Measurements from ENCODE around the gene BRD1. TPM values are rescaled to one million over a fixed set of nuclear protein-coding genes. Genes with fewer than 3 reads are reported as not detected.
A peak's percentile ranks its signal among the peaks of the same experiment; 100 is the strongest.

Gene BRD1
- total and polyA plus RNA-seq, 4 donors = 16.6 to 51.5 (median 28.1) TPM

GRCh38 chr22:49769691-49770546 is 57.8 kb downstream of the BRD1 start:
- Histone ChIP-seq H3K9ac (ENCODE audit: insufficient read depth in 1 of 2, low read length in 2 of 2) (no peak overlapping the region), H3K4me1 (ENCODE audit: control insufficient read depth in 5 of 5, insufficient read depth in 5 of 5, low read length in 5 of 5) (peaks cover 0 to 15% (median 4%) of the 10 kb centered on the region in 5 donors), H3K9me3 (ENCODE audit: control insufficient read depth in 4 of 4, insufficient read depth in 3 of 4, low read length in 3 of 4) (peaks cover 0 to 6% (median 2%) of the 10 kb centered on the region in 4 donors), H3K27me3 (ENCODE audit: control insufficient read depth in 3 of 3, insufficient read depth in 3 of 3, low read length in 2 of 3) (no peaks in the 10 kb centered on the region), H3K27ac (ENCODE audit: low read depth in 1 of 2, low read length in 1 of 2) (no peak overlapping the region), H3K36me3 (ENCODE audit: control insufficient read depth in 4 of 4, insufficient read depth in 4 of 4, low read length in 4 of 4) (peaks cover 5 to 19% (median 6%) of the 10 kb centered on the region in 4 donors), H3K4me3 (no peak overlapping the region)
- DNase-seq = no peak
- WGBS, 2 donors = 81 to 83% methylated on average over 22 of the region's 22 CpGs
- ATAC-seq (ENCODE audit: insufficient read depth, low FRiP score) = no peak
- TF ChIP-seq CTCF (IDR thresholded peaks at IDR 0.05; ENCODE audit: control extremely low read depth, extremely low read depth) = no peak

DNA sequence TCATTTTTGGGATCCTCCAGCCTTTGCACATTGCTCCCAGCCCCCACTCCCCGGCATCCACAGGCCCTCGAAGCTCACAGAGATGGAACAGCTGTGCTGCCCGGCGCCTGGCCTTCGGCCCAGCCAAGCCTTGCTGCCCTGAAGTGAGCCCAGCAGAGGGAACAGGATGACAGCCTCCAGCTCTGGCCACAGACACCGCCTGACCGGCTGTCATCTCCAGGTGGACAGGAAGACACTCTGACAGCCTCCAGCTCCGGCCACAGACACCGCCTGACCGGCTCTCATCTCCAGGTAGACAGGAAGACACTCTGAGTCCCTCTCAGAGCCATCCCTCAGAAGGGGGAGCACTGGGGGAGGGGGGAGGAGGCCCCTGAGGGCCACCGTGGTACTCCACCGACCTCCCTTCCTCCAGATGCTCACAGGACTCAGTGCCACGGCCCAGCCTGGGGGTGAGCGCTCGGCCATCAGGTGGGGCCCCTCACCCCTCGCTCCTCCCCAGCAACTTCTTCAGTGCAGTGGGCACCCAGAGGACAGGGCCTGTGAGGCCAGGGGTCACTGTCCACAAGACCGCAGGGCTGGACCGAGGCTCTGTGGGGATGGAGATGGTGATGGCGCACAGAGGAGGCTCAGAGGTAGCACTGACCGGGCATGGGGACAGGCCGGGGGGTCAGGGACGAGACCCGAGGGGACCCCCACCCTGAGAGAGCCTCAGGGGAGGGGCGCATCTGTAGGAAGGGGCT is 58.6 kb downstream of the BRD1 start:
- no peaks in the 10 kb centered on the region for H3K27me3 ChIP-seq (ENCODE audit: control insufficient read depth in 3 of 3, insufficient read depth in 3 of 3, low read length in 2 of 3)
- no peak overlapping the region for H3K27ac ChIP-seq (ENCODE audit: low read depth in 1 of 2, low read length in 1 of 2)

DNA sequence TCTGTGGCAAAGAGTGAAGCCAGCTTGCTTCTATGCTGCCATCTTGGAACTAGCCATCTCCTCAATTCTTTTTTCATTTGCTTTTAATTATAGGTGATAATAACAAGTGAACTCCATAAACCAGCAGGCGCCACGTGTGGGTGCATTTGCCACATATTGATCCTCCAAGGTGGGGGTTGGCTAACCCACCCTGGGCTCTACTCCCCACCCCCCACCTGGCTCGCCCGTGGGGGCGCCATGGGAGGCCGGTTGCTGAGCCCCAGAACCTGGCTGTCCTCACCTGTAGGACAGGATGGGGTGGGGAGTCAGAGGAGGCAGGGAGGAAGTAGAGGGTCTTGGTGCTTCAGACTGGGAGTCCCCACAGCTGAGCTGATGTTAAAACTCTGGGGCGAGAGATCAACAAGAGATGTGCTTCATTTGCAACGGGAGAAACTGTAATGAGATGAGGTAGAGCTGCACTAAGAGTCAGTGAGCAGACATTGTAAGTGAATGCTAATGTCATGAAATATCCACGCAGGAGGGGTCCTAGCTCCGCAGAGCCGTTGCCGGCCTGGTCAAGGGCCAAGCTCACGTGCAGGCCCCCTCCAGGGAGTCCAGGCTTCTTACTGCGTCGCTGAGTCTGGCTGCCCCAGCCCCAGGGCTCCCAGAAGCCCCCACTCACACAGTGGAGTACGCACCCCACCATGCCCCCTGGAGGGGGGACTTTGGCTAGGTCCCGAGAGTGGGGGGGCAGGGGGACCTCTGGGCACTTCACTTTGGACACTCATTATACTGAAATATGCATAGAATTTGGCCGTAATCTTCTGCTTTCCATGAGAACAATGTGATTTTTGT is 59.4 kb downstream of the BRD1 start:
- WGBS, 2 donors = 77 to 82% methylated on average over 18 of the region's 18 CpGs
- Histone ChIP-seq H3K27me3 (ENCODE audit: control insufficient read depth in 3 of 3, insufficient read depth in 3 of 3, low read length in 2 of 3) (no peaks in the 10 kb centered on the region), H3K9ac (ENCODE audit: insufficient read depth in 1 of 2, low read length in 2 of 2) (no peak overlapping the region), H3K4me1 (ENCODE audit: control insufficient read depth in 5 of 5, insufficient read depth in 5 of 5, low read length in 5 of 5) (peaks cover 0 to 15% (median 4%) of the 10 kb centered on the region in 5 donors), H3K4me3 (no peak overlapping the region), H3K36me3 (ENCODE audit: control insufficient read depth in 4 of 4, insufficient read depth in 4 of 4, low read length in 4 of 4) (peaks cover 0 to 8% (median 0%) of the 10 kb centered on the region in 4 donors), H3K9me3 (ENCODE audit: control insufficient read depth in 4 of 4, insufficient read depth in 3 of 4, low read length in 3 of 4) (peaks cover 0 to 7% (median 2%) of the 10 kb centered on the region in 4 donors), H3K27ac (ENCODE audit: low read depth in 1 of 2, low read length in 1 of 2) (no peak overlapping the region)
- no peak for DNase-seq
- TF ChIP-seq CTCF (IDR thresholded peaks at IDR 0.05; ENCODE audit: control extremely low read depth, extremely low read depth) = no peak
- no peak for ATAC-seq (ENCODE audit: insufficient read depth, low FRiP score)

More for the DNA sequence above, 58.6 kb downstream of the BRD1 start:
- Histone ChIP-seq H3K36me3 (ENCODE audit: control insufficient read depth in 4 of 4, insufficient read depth in 4 of 4, low read length in 4 of 4) (peaks cover 0 to 11% (median 3%) of the 10 kb centered on the region in 4 donors), H3K4me3 (no peak overlapping the region), H3K9me3 (ENCODE audit: control insufficient read depth in 4 of 4, insufficient read depth in 3 of 4, low read length in 3 of 4) (peaks cover 0 to 7% (median 2%) of the 10 kb centered on the region in 4 donors), H3K4me1 (ENCODE audit: control insufficient read depth in 5 of 5, insufficient read depth in 5 of 5, low read length in 5 of 5) (peaks cover 0 to 15% (median 4%) of the 10 kb centered on the region in 5 donors), H3K9ac (ENCODE audit: insufficient read depth in 1 of 2, low read length in 2 of 2) (no peak overlapping the region)
- no peak for ATAC-seq (ENCODE audit: insufficient read depth, low FRiP score)
- TF ChIP-seq CTCF (IDR thresholded peaks at IDR 0.05; ENCODE audit: control extremely low read depth, extremely low read depth) = no peak
- peak; percentile 88 to 89 (median 88) for DNase-seq
- WGBS, 2 donors = 69 to 85% methylated on average over 23 to 24 of the region's 24 CpGs

Data from lung (tissue), 12 donors.